ENCODE measurements around the gene PLCH1.

The PLCH1 gene

GRCh38 chr3:155329513-155330048 is 415.3 kb downstream of the PLCH1 start:
- no peak for DNase-seq

- DNase-seq: no peak
Observed at GRCh38 chr3:155327871-155328270, 417.0 kb downstream of the PLCH1 start.

GRCh38 chr3:155327430-155327829 is 417.4 kb downstream of the PLCH1 start:
- DNase-seq: no peak

GRCh38 chr3:155326901-155327300 is 418.0 kb downstream of the PLCH1 start:
- DNase-seq: no peak

- DNase-seq: no peak
Observed at GRCh38 chr3:155326244-155326643, 418.6 kb downstream of the PLCH1 start.

Data from activated gamma-delta T cell treated with Interleukin-2 at 50 U/mL for 16 hours (primary cell).